Tibial artery (tissue), 4 donors: Measurements from ENCODE around the gene CROT.

Experiments used
- DNase-seq, 2 donors: peaks; one replicate each; pipeline ENCODE4 v3.0.0-alpha.2; 2019
- H3K27ac ChIP-seq, 2 donors: fragments of 200-600 bp; sonication (generic) in 1 of 2; 1 replicate in 1 of 2; 2 replicates in 1 of 2; pipeline ENCODE4 v1.5.1; 2018 to 2019; ENCODE audit warnings: mild to moderate bottlenecking in 1 of 2
- H3K27me3 ChIP-seq, 2 donors: fragments of 200-600 bp; sonication (generic) in 1 of 2; one replicate each; pipeline versions ENCODE4 v1.5.1 to v1.6.0; 2016 to 2019
- H3K36me3 ChIP-seq, 3 donors: fragments of 200-600 bp; sonication (generic) in 2 of 3; one replicate each; pipeline ENCODE4 v1.5.1; 2016 to 2019; ENCODE audit warnings: mild to moderate bottlenecking in 2 of 3
- H3K4me1 ChIP-seq, 4 donors: fragments of 200-600 bp; sonication (generic) in 2 of 4; 1 replicate in 3 of 4; 2 replicates in 1 of 4; pipeline ENCODE4 v1.5.1; 2016 to 2019
- H3K4me3 ChIP-seq, 2 donors: fragments of 200-600 bp; sonication (generic) in 1 of 2; 1 replicate in 1 of 2; 2 replicates in 1 of 2; pipeline ENCODE4 v1.5.1; 2018 to 2019; ENCODE audit warnings: mild to moderate bottlenecking in 2 of 2
- H3K9me3 ChIP-seq, 3 donors: fragments of 200-600 bp; sonication (generic) in 1 of 3; one replicate each; pipeline ENCODE4 v1.5.1; 2016 to 2019
- CTCF ChIP-seq, 2 experiments: fragments of 200-600 bp in 1 of 2; fragments of 450-650 bp in 1 of 2; IDR thresholded peaks; one replicate each; pipeline ENCODE4 v1.5.1; 2017 to 2019; ENCODE audit warnings: antibody characterized with exemption in 2 of 2, mild to moderate bottlenecking in 1 of 2, moderate library complexity in 1 of 2
- intact Hi-C: fragments of 100-400 bp; cut with DNase I; formaldehyde crosslinking; loops from one replicate; pipeline ENCODE4 v1.15.0; 2023; ENCODE audit warnings: low total_unique reads

CROT gene

GRCh38 chr7:87404674-87405073 lies 59.2 kb downstream of the CROT start:
- intact Hi-C loops: no loop called here
- Histone ChIP-seq H3K36me3 (no peaks in the 10 kb centered on the region), H3K4me1 (no peaks in the 10 kb centered on the region), H3K4me3 (no peak overlapping the region), H3K27ac (no peak overlapping the region), H3K27me3 (no peaks in the 10 kb centered on the region), H3K9me3 (no peaks in the 10 kb centered on the region)
- no peak for TF ChIP-seq CTCF (IDR thresholded peaks at IDR 0.05)
- DNase-seq: no peak

GRCh38 chr7:87411186-87411585 lies 65.7 kb downstream of the CROT start:
- Histone ChIP-seq H3K36me3 (no peaks in the 10 kb centered on the region), H3K27me3 (no peaks in the 10 kb centered on the region), H3K4me3 (no peak overlapping the region), H3K27ac (peak overlapping the region; percentile 14 to 53), H3K4me1 (peaks cover 0 to 23% (median 5%) of the 10 kb centered on the region in 4 donors), H3K9me3 (no peaks in the 10 kb centered on the region)
- intact Hi-C loops: no loop called here
- no peak for TF ChIP-seq CTCF (IDR thresholded peaks at IDR 0.05)
- DNase-seq: no peak

- peaks cover 0 to 23% (median 5%) of the 10 kb centered on the region in 4 donors for H3K4me1 ChIP-seq
- DNase-seq: no peak
- intact Hi-C loops: no loop called here
- no peak overlapping the region for H3K4me3 ChIP-seq
- H3K27ac ChIP-seq: peak overlapping the region in 1 of 2 donors; percentile 25
- H3K27me3 ChIP-seq: no peaks in the 10 kb centered on the region
- no peaks in the 10 kb centered on the region for H3K36me3 ChIP-seq
- H3K9me3 ChIP-seq: no peaks in the 10 kb centered on the region
- no peak for TF ChIP-seq CTCF (IDR thresholded peaks at IDR 0.05)
Measured at GRCh38 chr7:87413029-87413428, 67.6 kb downstream of the CROT start.

- Histone ChIP-seq H3K9me3 (no peaks in the 10 kb centered on the region), H3K4me3 (no peak overlapping the region), H3K27ac (peak overlapping the region in 1 of 2 donors; percentile 25), H3K36me3 (no peaks in the 10 kb centered on the region), H3K27me3 (no peaks in the 10 kb centered on the region), H3K4me1 (peaks cover 0 to 23% (median 5%) of the 10 kb centered on the region in 4 donors)
- no peak for TF ChIP-seq CTCF (IDR thresholded peaks at IDR 0.05)
- intact Hi-C loops: loop anchor here (2.0 kb wide), 1 partner anchor 101 kb away; no protein-coding TSS in a partner anchor
- DNase-seq: no peak
Measured at GRCh38 chr7:87413951-87414793, 68.7 kb downstream of the CROT start.

GRCh38 chr7:87414794-87415188 lies 69.3 kb downstream of the CROT start:
- Histone ChIP-seq H3K4me1 (peaks cover 0 to 23% (median 5%) of the 10 kb centered on the region in 4 donors), H3K9me3 (no peaks in the 10 kb centered on the region), H3K27ac (no peak overlapping the region), H3K4me3 (no peak overlapping the region), H3K27me3 (no peaks in the 10 kb centered on the region), H3K36me3 (no peaks in the 10 kb centered on the region)
- intact Hi-C loops: loop anchor here (2.0 kb wide), 1 partner anchor 102 kb away; no protein-coding TSS in a partner anchor
- DNase-seq: no peak
- no peak for TF ChIP-seq CTCF (IDR thresholded peaks at IDR 0.05)
